Measurements from ENCODE around the gene OR2M3.
"Not testable (repeated sequence)": the region's sequence is repeated elsewhere in the genome, so short reads cannot be mapped to it uniquely, and the experiment has no call there.

The OR2M3 gene

DNA sequence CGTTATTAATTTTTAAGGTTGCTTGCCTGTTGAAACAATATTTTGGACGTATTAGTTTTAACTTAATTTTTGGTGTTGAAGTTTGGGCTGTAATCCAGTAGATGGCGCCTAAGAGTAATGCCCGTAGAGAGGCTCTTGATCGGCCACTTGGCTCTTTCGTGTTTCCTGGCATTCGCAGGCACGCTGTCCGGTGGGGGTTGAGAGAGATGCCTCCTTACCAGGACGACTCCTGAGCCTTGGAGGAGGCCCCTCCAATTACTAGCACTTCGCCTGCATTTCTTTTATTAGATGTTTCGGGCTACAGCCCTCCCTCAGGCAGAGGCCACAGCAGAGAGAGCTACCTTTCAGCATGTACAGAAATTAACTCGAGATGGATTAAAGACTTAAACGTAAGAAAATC lies 46.1 kb downstream of the OR2M3 start:
- no peaks in the 10 kb centered on the region for H3K4me1 Mint-ChIP-seq
- no peaks in the 10 kb centered on the region for H3K9me3 Mint-ChIP-seq
- no peaks in the 10 kb centered on the region for H3K36me3 Mint-ChIP-seq
- no peak overlapping the region for H3K4me3 Mint-ChIP-seq
- no peak for DNase-seq (ENCODE audit: low spot score in 2 of 2)
- H3K27ac Mint-ChIP-seq = no peak overlapping the region
- no peak for ATAC-seq

DNA sequence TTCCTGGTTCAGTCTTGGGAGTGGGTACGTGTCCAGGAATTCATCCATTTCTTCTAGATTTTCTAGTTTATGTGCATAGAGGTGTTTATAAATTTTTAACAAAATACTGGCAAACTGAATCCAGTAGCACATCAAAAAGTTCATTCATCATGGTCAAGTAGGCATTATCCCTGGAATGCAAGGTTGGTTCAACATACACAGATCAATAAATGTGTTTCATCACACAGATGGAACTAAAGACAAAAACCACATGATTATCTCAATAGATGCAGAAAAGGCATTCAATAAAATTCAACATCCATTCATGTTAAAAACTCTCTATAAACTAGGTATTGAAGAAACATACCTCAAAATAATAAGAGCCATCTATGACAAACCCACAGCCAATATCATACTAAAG lies 62.2 kb downstream of the OR2M3 start:
- ATAC-seq; H3K4me3 Mint-ChIP-seq; H3K4me1 Mint-ChIP-seq; H3K27ac Mint-ChIP-seq; DNase-seq (ENCODE audit: low spot score in 2 of 2); H3K36me3 Mint-ChIP-seq: not testable (repeated sequence)
- H3K9me3 Mint-ChIP-seq = peaks cover 19% of the 10 kb centered on the region

Measured in stimulated activated effector memory CD8-positive, alpha-beta T cell treated with anti-CD3 and anti-CD28 coated beads, Interleukin-12 subunit alpha, Interleukin-12 subunit beta, amount 100 ng/mL, for 72 hours (primary cell).